Smooth muscle cell of bladder (primary cell): ENCODE measurements around the gene COL24A1. TPM values are rescaled to one million over a fixed set of nuclear protein-coding genes. Genes with fewer than 3 reads are reported as not detected.

ENCODE experiments used
- total RNA-seq: library from RNA; depleted of rRNA; stranded (reverse); fragments of >200 nt; gene quantifications from 2 replicates; pipeline ENCODE4 v1.2.3, GENCODE V29; 2014

The COL24A1 gene
- 0.43 and 0.65 TPM in 2 replicates for total RNA-seq

DNA sequence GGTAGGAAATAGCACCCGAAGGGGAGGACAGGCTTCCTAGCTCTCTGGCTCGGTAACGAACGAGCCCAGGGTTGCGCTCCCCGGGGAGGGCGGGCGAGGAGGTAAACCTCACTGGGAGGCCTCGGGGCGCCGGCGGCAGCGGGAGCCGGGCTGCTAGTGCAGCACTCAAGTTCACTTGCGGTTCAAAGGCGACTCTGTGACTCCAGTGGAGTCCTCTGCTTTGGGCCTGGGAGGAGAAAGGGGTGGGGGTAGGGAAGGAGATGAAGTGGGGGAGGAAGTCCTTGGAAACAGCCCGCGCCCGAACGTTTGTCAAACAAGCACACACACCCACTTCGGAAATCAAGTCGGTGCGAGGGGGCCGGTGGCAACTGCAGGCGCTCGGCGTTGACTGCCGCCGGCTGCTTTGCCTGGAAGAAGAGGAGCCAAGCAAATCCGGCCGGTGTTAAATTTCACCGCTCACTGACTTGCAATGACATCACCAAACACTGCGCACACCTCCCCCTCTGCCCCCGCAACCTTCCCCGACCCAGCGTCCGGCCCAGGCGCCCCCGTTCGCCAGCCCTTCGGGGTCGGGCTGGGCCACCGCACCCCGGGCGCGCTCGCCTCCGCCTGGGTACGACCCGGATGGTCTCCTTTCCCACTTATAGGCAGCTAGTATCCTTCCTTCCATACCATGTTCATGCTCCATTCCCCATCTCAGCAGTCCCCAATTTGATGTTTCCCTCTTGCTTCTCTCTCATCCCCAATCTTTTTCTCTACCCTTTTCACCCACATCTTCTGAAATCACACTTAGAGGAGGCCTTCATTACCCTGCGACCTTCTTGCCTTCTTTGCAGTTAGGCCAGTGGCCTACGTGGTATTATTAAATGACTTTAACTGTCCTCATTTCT is at the start of gene COL24A1:
COL24A1 (minus strand) TSS at position 207 of the 890 bp plus-strand sequence. CDS start 376 bp downstream, outside the sequence.

DNA sequence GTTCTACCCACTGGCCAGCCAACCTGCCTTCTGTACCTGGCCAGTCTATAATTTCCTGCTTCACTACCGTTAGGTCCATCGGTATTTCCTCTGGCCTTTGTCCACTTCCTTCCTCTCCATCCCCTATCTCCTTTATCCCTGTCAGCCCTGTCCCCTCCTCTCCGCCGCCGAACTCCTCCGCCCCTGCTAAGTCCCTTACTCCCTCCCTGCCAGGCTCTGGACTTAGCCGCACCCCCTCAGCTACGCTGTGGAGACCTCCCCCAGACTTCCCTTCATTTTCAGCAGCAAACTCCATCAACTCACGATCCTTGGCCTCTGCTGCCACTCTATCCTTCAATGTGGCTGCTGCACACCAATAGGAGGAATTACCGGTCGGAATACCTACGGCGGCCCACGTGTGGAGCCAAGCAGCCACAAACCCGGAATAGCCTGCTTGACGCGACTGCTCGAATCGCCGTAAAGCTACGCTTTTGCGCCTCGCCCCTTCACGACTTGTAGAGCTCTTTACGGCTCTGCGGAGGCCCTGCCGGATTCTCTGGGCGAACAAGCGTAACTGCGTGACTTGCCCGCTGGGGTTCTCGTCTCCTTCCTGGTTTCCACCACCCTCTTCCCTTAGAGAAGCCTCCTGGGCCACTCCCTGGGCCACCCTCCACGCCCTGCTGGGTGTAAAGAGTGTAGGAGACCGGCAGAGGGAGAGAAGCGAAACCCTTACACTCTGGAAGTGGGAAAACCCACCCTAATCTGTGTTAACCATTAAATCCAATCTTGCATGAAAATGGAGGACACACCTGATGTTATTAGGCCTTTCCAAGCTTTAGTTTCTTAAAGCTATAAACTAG is 448.4 kb downstream of the COL24A1 start, which contains the start of gene ZNHIT6:
ZNHIT6 (minus strand) TSS at position 444 of the 839 bp plus-strand sequence; CDS start at position 295, 149 bp downstream.

Other genes with a start within 250 kb of the COL24A1 start
- 14.2 and 15.8 TPM in 2 replicates for gene ODF2L, start 239.6 kb upstream of the COL24A1 start, total RNA-seq